HG03095 (cell line): Measurements from ENCODE around the gene TGM2.

Source experiments
- ATAC-seq: cut with Tn5 transposase; IDR thresholded peaks from one replicate; pipeline ENCODE4 v1.9.1; 2021; ENCODE audit warnings: moderate library complexity; ENCODE audit not compliant: unreplicated experiment

Gene TGM2

DNA sequence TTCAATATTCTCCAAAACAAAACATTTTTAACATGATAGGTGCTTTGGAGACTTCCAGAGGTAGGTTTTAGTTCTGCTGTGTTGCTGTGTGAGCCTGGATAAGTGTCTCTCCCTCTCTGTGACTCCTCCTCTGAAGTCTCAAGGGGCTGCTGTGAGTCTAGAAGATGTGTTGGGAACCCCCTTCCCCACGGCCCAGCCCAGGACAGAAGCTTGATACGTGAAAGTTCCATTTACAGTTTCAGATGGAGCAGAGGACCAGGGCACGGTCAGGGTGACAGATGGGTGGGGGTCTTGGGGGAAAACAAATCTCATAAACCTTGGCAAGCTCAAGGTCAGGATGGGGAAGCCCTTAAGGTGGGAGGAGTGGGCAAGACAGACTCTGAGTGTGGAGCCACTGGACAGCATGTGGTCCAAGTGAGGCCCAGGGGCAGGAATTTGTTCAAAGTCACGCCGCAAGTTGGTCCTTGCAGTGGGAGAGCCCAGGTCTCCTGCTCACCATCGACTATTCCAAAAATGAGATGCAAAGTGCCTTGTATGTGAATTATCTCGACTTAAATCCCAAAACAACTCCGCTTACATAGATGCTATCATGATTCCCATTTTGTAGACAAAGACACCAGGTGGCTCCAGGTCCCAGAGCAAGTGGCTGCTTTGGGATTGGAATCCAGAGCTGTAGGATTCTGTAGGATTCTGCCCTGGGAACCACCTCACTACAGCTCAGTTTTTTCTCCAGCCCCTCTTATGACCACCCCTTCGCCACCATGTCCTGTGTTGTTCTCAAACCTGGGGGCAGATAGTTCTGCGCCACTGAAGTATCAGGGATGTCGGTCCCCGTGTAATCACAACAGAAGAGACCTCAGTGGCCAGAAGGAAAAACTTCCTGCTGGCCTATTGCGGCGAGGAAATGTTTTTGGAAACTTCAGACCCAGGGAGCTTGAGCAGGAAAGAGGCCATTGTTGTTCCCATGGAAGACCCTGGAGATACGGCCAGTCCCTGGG is 1.9 kb downstream of the TGM2 start:
- ATAC-seq, result no peak

DNA sequence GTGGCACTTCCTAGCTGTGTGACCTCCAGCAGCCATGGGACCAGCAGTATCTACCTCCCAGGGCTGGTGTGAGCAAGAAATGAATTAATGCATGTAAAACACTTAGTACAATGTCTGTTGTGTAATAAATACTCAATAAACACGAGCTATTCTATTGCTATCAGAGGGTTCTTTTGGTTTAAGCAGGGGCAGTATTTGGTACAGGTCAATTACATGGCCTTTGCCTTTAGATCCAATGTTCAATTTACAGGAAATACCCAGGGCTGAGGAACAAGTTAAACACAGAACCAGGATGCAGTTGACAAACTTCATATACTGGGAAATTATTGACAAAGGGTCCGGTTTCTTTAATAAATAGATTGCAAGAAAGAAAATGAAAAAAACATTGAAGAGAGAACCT is 2.9 kb downstream of the TGM2 start:
- ATAC-seq, result no peak

DNA sequence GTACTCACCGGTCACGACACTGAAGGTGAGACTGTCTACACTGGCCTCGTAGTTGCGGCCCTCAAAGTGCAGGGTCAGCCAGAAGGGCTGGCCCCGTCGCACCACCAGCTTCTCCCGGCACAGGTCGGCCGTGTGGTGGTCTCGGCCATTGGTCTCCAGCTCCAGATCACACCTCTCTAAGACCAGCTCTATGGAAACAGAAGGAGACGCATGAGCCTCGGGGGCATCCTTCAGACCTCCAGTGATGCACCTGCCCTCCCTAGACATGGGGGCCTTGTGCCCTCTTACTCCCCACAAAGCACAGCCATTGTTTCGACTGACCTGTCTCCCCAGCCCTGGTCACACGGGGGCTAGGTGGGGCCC is 3.7 kb downstream of the TGM2 start:
- ATAC-seq, result no peak

DNA sequence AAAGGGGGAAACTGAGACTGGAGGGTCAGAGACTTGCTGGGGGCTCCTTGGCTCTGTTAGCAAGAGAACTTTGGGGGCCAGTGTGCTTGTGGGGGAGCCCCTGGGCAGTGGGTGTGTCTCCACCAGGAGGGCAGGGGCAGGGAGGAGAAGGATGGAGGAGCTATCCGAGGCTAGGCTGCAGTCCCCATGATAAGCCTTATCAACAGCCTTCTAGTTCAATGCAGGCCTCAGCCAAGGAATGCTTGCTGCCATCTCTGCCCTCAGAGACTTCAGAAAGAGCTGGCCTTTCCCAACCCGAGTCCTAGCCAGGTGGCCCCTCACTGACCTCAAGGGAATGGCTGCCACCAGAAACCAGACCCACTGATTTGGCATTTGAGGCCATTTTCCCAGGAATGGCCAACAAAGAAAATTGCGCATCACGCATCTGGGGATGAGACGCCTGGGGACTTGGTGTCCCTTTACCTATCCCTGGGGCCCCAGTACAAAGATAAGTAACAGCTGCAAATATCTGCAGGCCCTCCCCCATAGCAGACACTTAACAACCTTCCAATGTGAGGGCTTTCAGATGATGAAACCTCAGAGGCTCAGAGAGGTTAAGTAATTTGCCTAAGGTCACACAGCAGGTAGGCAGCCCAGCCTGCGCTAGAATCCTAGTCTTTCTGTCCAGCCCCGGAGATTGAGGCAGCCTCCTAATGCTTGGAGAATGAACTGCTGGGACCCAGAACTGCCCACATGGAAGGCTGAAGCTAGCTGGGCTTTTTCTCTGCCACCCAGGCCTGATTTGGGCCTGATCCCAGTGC is 4.9 kb downstream of the TGM2 start:
- no peak for ATAC-seq

DNA sequence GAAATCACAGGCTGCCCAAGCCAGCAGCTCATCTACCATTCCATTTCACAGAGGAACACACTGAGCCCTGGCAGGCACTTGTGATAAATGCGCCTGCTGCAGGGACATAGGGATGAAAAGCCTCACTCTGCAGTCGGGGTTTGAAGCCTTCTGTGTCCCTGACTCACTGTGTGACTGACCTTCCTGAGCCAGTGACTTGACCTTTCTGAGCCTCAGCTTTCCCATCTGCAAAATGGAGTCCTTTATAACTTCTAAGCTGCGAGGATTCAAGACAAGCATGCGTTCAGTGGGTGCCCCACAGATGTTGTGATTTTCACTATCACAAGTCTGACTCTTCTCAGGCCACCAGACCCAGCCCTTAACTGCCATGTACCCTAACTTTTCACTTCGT is 5.5 kb downstream of the TGM2 start:
- no peak for ATAC-seq

DNA sequence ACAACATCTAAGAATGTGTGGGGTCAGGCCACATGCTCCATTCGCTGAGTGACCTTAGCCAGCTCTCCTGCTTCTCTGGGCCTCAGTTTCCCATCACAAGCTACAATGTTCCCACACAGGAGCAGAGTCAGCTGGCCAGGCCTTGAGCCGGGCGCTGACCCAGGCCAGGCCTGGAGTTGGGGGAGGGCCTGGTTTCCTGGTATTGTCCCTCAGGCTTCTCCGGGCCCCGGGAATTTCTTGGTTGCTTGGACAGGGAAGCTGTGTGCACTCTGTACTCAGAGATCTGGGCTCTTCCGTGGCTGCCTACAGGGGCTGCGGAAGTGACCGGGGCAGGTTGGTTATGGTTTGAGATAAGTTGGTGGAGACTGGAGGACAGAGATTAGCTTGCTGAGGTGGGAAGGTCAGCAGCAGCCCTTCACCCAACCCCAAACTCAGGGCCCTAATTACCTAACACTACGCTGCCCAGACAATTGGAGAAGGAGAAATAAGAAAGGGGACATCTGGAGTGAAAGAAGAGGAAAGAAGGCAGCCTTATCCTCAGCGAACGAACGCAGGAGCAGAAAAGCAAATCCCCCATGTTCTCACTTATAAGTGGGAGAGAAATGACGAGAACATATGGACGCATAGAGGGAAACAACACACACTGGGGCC is 6.2 kb downstream of the TGM2 start:
- ATAC-seq, result no peak

DNA sequence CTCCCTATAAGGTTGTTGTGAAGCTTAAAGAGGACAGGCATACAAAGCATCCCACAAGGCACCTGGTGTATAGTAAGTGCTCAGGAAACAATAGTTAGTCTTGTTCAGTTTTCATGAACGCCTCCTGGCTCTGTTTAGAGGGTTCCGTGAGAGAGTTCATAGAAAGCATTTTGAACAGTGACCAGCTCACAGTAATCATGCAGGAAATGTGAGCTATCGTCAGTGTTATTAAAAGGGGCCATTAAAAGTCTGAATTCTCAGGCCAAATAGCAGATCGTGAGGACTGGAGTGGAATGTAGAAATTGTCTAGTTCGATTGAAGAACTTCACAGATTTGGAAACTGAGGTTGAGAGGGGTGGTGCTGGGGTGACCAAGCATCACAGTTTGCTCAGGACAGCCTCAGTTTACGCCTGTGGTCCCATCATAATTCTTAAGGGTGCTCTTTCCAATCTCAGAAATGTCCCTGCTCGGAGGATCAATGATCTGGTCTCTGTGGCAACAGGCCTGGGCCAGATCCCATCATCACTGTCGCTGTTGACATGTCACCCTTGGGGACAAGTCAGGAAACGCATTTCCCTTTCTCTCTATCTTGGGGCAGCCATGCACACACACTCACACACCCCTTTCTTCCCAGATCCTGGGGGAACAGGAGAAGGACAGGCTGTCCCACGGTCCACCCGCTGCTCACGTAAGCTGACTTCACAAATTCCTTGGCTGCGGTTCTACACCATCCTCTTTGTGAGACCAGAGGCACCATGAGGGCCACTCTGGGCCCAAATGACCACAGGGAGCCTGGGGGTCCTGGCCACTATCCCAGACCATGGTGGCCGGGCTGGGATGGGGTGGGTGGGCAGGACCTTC is 7.2 kb downstream of the TGM2 start:
- no peak for ATAC-seq

DNA sequence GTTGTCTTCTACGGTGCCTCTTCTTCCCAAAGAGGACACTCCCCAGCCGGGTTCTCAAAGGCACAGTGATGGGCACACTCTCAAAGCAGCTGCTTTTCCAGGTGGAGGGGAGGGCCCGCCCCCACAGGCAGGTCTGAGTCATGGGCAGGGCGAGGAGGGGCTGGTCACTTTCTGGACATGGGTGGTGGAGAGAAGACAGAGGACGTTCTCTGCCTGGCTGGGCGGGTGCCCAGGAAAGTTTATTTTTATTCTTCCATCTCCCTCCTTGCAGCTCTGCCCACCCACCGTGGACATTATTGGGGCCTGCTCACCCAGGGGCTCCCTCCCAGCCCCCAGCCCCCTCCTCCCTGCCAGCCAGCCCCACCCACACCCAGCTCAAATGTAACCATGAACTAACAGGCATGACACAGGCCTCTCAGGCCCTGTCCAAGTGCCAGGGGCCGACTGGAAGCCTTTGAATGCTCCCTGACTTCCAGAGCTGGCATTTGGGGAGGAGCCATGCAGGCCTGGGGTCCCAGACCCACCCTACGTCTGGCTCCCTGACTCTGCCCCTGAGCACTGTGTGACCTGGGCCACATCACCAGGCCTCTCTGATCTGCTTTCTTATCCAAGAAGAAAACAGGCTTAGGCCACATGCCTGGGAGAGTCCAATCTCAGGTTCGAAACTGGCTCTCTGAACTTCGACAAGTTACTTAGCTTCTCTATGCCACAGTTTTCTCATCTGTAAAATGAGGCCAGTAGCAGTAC is 8.0 kb downstream of the TGM2 start:
- no peak for ATAC-seq

DNA sequence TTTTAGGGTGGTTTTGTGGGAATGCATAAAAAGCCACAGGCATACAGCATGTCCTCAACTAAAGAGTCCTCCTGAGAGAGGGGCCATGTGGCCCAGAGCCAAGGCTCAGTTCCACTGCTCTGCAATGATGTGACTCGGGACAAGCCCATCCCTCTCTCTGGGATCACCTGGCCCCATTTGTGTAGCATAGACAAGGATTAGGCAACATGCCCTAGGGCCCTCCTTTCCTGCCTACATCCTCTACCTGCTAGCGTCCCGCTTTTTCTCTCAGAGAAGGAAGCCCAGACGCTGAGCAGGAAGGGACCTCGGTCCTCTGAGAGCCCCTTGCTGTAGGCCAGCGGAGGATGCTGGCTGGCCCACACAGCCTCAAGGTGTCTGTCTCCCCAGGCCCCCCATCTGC is 8.8 kb downstream of the TGM2 start:
- ATAC-seq, result no peak

DNA sequence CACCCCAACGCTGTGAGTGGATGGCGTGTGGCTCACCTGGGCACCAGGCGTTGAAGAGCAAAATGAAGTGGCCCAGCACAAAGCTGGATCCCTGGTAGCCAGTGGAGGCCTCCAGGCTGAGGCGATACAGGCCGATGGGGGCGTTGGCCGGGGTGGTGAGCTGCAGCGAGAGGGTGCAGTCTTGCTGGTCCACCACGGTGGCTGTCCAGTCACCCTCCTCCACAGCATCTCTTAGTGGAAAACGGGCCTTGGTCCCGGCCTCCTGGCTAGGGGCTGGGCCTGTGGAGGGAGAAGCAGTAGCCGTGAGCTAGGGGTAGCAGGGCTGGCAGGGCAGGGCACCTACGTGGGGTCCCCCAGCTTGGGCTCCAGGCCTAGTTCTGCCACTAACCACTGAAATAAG is 9.3 kb downstream of the TGM2 start:
- ATAC-seq, result no peak

DNA sequence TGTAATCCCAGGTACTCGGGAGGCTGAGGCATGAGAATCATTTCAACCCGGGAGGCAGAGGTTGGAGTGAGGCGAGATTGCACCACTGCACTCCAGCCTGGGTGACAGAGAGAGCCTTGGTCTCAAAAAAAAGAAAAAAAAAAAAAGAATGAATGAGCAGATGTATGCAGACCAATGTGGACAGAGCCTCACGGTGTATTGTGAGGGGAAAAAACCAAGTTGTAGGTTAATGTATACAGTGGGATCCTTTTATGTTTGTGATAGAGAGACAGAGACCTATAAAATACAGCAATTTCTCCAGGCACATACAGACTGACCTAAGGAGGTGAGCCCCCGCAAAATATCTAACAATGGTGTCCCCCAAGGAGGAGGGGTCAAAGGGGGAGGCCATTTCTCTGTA is 11.7 kb downstream of the TGM2 start:
- no peak for ATAC-seq

DNA sequence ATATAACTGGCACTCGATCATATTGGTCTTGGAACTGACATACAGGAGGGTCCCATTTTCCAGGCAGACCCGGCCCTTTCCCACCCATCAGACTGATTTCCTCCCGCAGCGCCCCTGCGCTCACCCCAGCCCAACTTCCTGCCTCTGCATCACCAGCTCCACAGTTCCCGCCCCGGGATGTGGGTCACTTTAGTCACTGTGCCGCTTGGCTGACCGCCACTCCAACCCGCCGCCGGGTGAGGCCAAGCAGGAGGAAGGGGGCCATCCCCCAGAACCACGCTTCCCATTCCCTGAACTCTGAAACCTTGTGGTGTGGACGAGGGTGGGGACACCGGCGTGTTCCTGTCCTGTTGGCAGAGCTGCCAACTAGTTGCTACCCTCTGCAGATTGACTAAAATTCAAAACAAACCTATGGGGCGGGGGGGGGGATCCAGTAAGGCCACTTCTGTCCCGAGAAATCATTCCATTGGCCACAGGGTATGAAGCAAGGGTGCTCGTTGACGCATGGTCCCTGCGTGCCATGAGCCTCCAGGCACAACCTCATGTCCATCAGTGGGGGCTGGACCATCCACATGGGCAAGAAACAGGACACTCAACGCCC is 12.3 kb downstream of the TGM2 start:
- ATAC-seq, result peak; percentile 33

DNA sequence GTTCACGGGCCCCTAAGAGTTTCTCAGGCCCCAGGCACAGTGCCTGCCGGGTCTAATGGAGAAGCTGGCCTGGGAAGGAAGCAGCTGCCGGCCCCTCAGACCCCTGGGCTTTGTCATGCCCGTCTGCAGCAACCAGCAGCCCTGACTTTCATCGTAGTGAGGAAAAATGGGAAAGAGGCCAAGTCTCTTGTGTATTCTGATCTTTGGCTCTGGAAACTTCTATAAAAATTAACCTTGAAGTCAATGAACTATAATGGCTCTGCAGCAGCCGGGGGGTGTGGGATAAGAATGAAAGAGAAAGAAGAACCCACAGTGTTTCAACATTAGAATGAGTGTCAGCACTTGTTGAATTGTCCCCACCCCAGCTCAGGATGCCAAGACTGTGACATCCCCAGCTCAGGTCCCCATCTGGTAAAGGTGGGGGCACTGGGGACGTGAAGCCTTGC is 12.9 kb downstream of the TGM2 start:
- peak; percentile 60 for ATAC-seq

DNA sequence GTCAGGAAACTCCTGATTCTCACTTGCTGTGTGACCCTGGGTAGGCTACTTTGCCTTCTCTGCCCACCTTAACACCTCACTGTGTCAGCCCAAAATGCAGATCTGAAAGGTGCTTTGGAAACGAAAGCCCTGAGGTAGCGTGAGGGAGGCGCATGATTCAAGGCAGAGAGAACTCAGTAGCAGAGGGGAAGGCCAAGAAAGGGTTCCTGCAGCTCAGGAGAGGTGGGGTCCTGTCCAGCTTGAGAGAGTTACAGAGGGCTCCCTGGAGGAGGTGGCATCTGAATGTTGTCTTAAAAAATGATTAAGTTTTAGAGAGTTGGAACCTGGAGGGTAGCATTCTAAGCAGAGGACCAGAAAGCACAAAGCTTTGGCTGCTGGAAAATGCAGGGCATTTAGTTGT is 13.6 kb downstream of the TGM2 start:
- no peak for ATAC-seq

DNA sequence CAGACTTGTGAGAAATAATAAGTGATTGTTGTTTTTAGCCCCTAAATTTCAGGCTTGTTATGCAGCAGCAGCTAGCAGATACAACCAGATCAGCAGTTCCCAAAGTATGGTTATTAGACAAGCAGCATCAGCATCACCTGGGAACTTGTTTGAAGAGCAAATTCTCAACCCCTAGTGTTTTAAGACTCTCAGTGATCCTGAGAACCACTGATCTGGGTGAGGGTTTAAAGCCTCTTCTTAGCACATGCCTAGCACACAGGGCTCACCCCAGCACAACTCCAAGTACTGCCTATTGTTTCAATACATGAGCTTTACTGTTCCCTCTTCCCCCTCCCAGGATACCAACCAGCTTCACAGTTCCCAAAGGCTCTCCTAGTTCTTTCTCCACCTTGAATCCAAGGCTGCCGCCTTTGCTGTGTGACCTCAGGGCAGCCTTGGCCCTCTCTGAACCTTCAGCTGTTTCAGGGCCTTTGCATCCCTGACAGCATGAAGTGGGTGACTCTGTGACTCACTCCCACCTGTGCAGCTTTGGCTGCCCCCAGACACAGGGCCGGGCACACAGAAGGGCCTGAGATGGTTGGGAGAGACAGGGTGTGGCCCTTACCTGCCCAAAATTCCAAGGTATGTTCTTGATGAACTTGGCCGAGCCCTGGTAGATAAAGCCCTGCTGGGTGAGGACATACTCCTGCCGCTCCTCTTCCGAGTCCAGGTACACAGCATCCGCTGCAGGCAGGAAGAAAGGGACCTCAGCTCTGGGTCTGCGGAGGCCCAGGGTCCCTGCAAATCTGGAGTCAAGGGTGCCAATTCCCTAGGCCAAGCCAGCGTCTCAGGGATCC is 14.5 kb downstream of the TGM2 start:
- ATAC-seq, result no peak

DNA sequence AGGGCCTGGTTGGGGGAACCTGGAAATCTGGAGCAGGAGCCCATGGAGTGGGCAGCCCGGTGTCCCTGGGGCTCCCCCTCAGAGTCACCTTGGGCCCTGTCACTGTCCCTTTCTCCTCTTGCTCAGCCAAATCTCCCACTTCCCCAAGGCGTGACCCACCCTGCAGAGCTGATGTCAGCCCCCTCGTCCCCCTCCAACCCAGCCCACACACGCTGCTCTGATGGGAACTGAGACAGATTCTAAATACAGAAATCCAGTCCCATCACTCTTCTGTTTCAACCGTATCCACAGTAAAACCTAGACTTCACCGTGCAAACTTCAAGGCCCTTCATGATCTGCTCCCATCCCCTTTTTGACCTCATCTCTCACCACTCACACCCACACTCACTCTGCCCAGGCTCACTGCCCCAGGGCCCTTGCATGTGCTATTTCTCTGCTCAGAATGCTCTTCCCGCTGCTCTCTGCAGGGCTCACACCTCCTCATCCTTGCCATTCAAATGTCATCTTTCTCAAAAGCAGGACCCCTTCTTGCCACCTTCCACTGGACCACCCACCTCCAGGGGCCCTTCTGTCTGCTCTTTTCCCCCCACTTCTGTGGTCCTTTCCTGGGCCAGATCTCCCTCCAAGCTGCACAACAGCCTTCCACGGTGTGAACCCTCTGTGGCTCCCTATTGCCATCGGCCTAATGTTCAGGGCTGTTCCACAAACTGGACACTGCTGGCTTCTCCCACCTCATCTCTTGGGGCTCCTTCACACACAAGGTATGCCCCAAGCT is 16.6 kb downstream of the TGM2 start:
- ATAC-seq, result no peak

DNA sequence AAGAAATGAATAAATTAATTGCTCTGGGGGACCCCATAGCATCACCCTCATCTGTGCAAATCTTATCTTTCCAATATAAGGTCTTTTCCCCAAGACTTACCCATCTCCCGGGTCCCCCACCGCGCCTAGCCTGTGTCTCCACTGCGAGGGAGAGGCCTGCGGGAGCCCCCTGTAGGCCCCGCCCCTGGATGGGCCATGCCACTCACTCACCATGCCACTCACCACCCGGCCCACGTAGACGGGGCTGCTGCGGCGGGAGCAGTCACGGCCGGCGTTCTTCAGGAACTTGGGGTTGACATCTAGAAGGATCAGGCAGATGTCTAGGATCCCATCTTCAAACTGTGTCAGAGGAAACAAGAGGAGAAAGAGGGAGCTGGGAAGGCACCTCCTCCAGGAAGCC is 17.3 kb downstream of the TGM2 start:
- ATAC-seq, result no peak

DNA sequence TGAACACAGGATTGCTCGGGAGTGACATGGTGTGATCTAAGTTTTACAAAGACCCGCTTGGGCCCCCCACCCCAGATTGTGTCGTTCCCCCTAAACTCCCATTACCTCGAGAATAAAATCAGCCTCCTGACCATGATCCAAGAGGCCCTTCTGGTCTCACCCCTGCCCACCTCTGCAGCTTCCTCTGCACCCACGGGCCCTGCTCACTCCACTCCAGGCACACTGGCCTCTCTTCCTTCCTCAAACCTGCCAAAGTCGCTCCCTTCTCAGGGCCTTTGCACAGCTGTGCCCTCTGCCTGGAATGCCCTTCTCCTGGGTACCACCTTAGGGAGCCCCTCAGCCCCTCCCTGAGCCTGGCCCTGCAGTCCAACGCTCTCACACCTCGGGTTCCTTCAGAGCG is 17.9 kb downstream of the TGM2 start:
- no peak for ATAC-seq
